ENCODE data around the gene JMJD4. TPM values are rescaled to one million over a fixed set of nuclear protein-coding genes. Genes with fewer than 3 reads are reported as not detected.
A peak's percentile ranks its signal among the peaks of the same experiment; 100 is the strongest.

The JMJD4 gene
- polyA plus RNA-seq, 3 donors: 7.9 to 11.2 (median 11.2) TPM

GRCh38 chr1:227730630-227731151 lies 4.4 kb downstream of the JMJD4 start:
- 93% methylated on average over 14 of the region's 16 CpGs for WGBS (ENCODE audit: insufficient coverage)
- no peak overlapping the region for H3K4me3 Mint-ChIP-seq
- H3K36me3 Mint-ChIP-seq: peaks cover 12 to 21% of the 10 kb centered on the region in 2 donors
- H3K9me3 ChIP-seq (replicated peaks in 1 of 2; ENCODE audit: control insufficient read depth in 1 of 2, insufficient read depth in 1 of 2, low read length in 2 of 2): no peaks in the 10 kb centered on the region
- peak; percentile 45 for TF ChIP-seq CTCF (IDR thresholded peaks at IDR 0.05)
- H3K79me2 ChIP-seq (ENCODE audit: insufficient read depth, low read length): peaks cover 16% of the 10 kb centered on the region
- H4K20me1 ChIP-seq (ENCODE audit: insufficient read depth, low read length): peaks cover 8% of the 10 kb centered on the region
- H3K27ac Mint-ChIP-seq: peak overlapping the region in 1 of 7 donors; percentile 68
- no peak for DNase-seq
- no peak overlapping the region for H3K4me2 ChIP-seq (replicated peaks; ENCODE audit: extremely low read depth, low read length, poor library complexity, severe bottlenecking)
- peaks cover 23 to 36% (median 32%) of the 10 kb centered on the region in 3 donors for H3K27me3 Mint-ChIP-seq (ENCODE audit: low read depth in 3 of 3)
- no peak overlapping the region for H3K9ac ChIP-seq (ENCODE audit: insufficient read depth, low read length, poor library complexity, severe bottlenecking)
- H2AFZ ChIP-seq (ENCODE audit: insufficient read depth, low read depth, low read length, poor library complexity, severe bottlenecking): no peak overlapping the region
- peaks cover 9 to 18% of the 10 kb centered on the region in 2 donors for H3K36me3 ChIP-seq (replicated peaks in 1 of 2; ENCODE audit: control insufficient read depth in 1 of 2, insufficient read depth in 2 of 2, low read length in 2 of 2)
- no peak overlapping the region for H3K27ac ChIP-seq (ENCODE audit: low read depth in 1 of 2, low read length in 2 of 2)
- peaks cover 29% of the 10 kb centered on the region for H3K4me1 Mint-ChIP-seq
- peaks cover 0 to 13% (median 2%) of the 10 kb centered on the region in 7 donors for H3K9me3 Mint-ChIP-seq
- H3K27me3 ChIP-seq (ENCODE audit: control insufficient read depth in 2 of 2, insufficient read depth in 2 of 2, low read length in 2 of 2): peaks cover 2 to 28% of the 10 kb centered on the region in 2 donors
- H3K4me3 ChIP-seq (replicated peaks in 1 of 3; ENCODE audit: low read depth in 2 of 3, low read length in 3 of 3): no peak overlapping the region
- H3K4me1 ChIP-seq (ENCODE audit: control insufficient read depth in 1 of 2, insufficient read depth in 2 of 2, low read length in 2 of 2): peaks cover 20 to 30% of the 10 kb centered on the region in 2 donors
- intact Hi-C loops (cut with micrococcal nuclease): no loop called here

GRCh38 chr1:227729881-227730629 lies 5.0 kb downstream of the JMJD4 start:
- peaks cover 0 to 13% (median 2%) of the 10 kb centered on the region in 7 donors for H3K9me3 Mint-ChIP-seq
- peak overlapping the region in 2 of 7 donors; percentile 24 to 68 for H3K27ac Mint-ChIP-seq
- no peak overlapping the region for H3K4me2 ChIP-seq (replicated peaks; ENCODE audit: extremely low read depth, low read length, poor library complexity, severe bottlenecking)
- no peak overlapping the region for H3K4me3 Mint-ChIP-seq
- H3K4me3 ChIP-seq (replicated peaks in 1 of 3; ENCODE audit: low read depth in 2 of 3, low read length in 3 of 3): no peak overlapping the region
- intact Hi-C loops (cut with micrococcal nuclease): no loop called here
- peaks cover 28% of the 10 kb centered on the region for H3K4me1 Mint-ChIP-seq
- H2AFZ ChIP-seq (ENCODE audit: insufficient read depth, low read depth, low read length, poor library complexity, severe bottlenecking): no peak overlapping the region
- 53% methylated on average over 10 of the region's 13 CpGs for WGBS (ENCODE audit: insufficient coverage)
- H3K27me3 ChIP-seq (ENCODE audit: control insufficient read depth in 2 of 2, insufficient read depth in 2 of 2, low read length in 2 of 2): peaks cover 2 to 28% of the 10 kb centered on the region in 2 donors
- H4K20me1 ChIP-seq (ENCODE audit: insufficient read depth, low read length): peaks cover 8% of the 10 kb centered on the region
- peaks cover 12 to 21% of the 10 kb centered on the region in 2 donors for H3K36me3 Mint-ChIP-seq
- peaks cover 23 to 36% (median 32%) of the 10 kb centered on the region in 3 donors for H3K27me3 Mint-ChIP-seq (ENCODE audit: low read depth in 3 of 3)
- DNase-seq: peak in 1 of 3 donors; percentile 14
- H3K36me3 ChIP-seq (replicated peaks in 1 of 2; ENCODE audit: control insufficient read depth in 1 of 2, insufficient read depth in 2 of 2, low read length in 2 of 2): peaks cover 9 to 18% of the 10 kb centered on the region in 2 donors
- H3K9me3 ChIP-seq (replicated peaks in 1 of 2; ENCODE audit: control insufficient read depth in 1 of 2, insufficient read depth in 1 of 2, low read length in 2 of 2): no peaks in the 10 kb centered on the region
- peaks cover 19 to 27% of the 10 kb centered on the region in 2 donors for H3K4me1 ChIP-seq (ENCODE audit: control insufficient read depth in 1 of 2, insufficient read depth in 2 of 2, low read length in 2 of 2)
- H3K27ac ChIP-seq (ENCODE audit: low read depth in 1 of 2, low read length in 2 of 2): no peak overlapping the region
- H3K79me2 ChIP-seq (ENCODE audit: insufficient read depth, low read length): peaks cover 13% of the 10 kb centered on the region
- no peak overlapping the region for H3K9ac ChIP-seq (ENCODE audit: insufficient read depth, low read length, poor library complexity, severe bottlenecking)
- peak; percentile 70 for TF ChIP-seq CTCF (IDR thresholded peaks at IDR 0.05)

Data from CD14-positive monocyte (primary cell).